Hepatocyte (in vitro differentiated cells): ENCODE results near the gene DOCK1. TPM values are rescaled to one million over a fixed set of nuclear protein-coding genes. Genes with fewer than 3 reads are reported as not detected.

Experiments
- DNase-seq: peaks from one replicate; pipeline ENCODE4 v3.0.0-alpha.2; 2016; ENCODE audit warnings: low spot score
- H2AFZ ChIP-seq: fragments of 200-600 bp; sonication (generic); 2 replicates; pipeline ENCODE4 v1.6.0; 2016; ENCODE audit warnings: antibody characterized with exemption, mild to moderate bottlenecking
- H3K27ac ChIP-seq: fragments of 200-600 bp; sonication (generic); 2 replicates; pipeline ENCODE4 v1.5.1; 2016; ENCODE audit warnings: mild to moderate bottlenecking
- H3K27me3 ChIP-seq: fragments of 200-600 bp; sonication (generic); 2 replicates; pipeline ENCODE4 v1.6.1; 2016
- H3K36me3 ChIP-seq: fragments of 200-600 bp; sonication (generic); replicated peaks from 2 replicates; pipeline ENCODE4 v1.5.1; 2016; ENCODE audit warnings: low read depth; ENCODE audit not compliant: insufficient read depth
- H3K4me1 ChIP-seq: fragments of 200-600 bp; sonication (generic); 2 replicates; pipeline ENCODE4 v1.5.1; 2016; ENCODE audit warnings: mild to moderate bottlenecking, moderate library complexity; ENCODE audit not compliant: insufficient read depth
- H3K4me2 ChIP-seq: fragments of 200-600 bp; sonication (generic); 2 replicates; pipeline ENCODE4 v1.6.0; 2016
- H3K4me3 ChIP-seq: fragments of 200-600 bp; sonication (generic); 2 replicates; pipeline ENCODE4 v1.5.1; 2016; ENCODE audit warnings: mild to moderate bottlenecking
- H3K79me2 ChIP-seq: fragments of 200-600 bp; sonication (generic); 2 replicates; pipeline ENCODE4 v1.6.0; 2017; ENCODE audit warnings: mild to moderate bottlenecking
- H3K9me2 ChIP-seq: fragments of 200-600 bp; sonication (generic); replicated peaks from 2 replicates; pipeline ENCODE4 v1.6.0; 2017; ENCODE audit warnings: mild to moderate bottlenecking; ENCODE audit not compliant: insufficient read depth
- H3K9me3 ChIP-seq: fragments of 200-600 bp; sonication (generic); 2 replicates; pipeline ENCODE4 v1.5.1; 2016; ENCODE audit warnings: low read depth, mild to moderate bottlenecking
- H4K20me1 ChIP-seq: fragments of 200-600 bp; sonication (generic); 2 replicates; pipeline ENCODE4 v1.6.0; 2016; ENCODE audit warnings: mild to moderate bottlenecking; ENCODE audit not compliant: insufficient read depth, poor library complexity, severe bottlenecking
- CTCF ChIP-seq: fragments of 200-600 bp; sonication (generic); IDR thresholded peaks from 2 replicates; pipeline ENCODE4 v1.5.1; 2016; ENCODE audit warnings: antibody characterized with exemption, mild to moderate bottlenecking; ENCODE audit not compliant: poor library complexity
- EZH2 ChIP-seq: fragments of 200-600 bp; sonication (generic); IDR thresholded peaks from 2 replicates; pipeline ENCODE4 v1.6.1; 2016; ENCODE audit warnings: antibody characterized with exemption, mild to moderate bottlenecking, borderline replicate concordance
- EZH2phosphoT487 ChIP-seq: fragments of 200-600 bp; sonication (generic); IDR thresholded peaks from one replicate; pipeline ENCODE4 v1.6.1; 2018; ENCODE audit warnings: antibody characterized with exemption, mild to moderate bottlenecking, low read depth, moderate library complexity; ENCODE audit not compliant: unreplicated experiment, severe bottlenecking
- WGBS: methylation state at CpG from one replicate; pipeline ENCODE4 v1.1.6; 2016; ENCODE audit warnings: low lambda C conversion rate; ENCODE audit errors: missing lambda C conversion rate; 5-methylcytosine and 5-hydroxymethylcytosine counted together
- polyA plus RNA-seq: library from polyadenylated mRNA; unstranded; fragments of >200 nt; fragmentation: Nextera tagmentation; extraction: Ambion mirVana; gene quantifications from 2 replicates; pipeline ENCODE4 v1.2.1, GENCODE V29; 2016
- total RNA-seq: library from RNA; depleted of rRNA; stranded (reverse); fragments of >200 nt; gene quantifications from 2 replicates; pipeline ENCODE4 v1.2.3, GENCODE V29; 2014

The DOCK1 gene
- total and polyA plus RNA-seq, 2 experiments from 2014 or later, result 16.0 to 55.5 TPM

- H4K20me1 ChIP-seq, result no peaks in the 10 kb centered on the region
- no peaks in the 10 kb centered on the region for H3K9me3 ChIP-seq
- TF ChIP-seq CTCF, result no peak
- no peaks in the 10 kb centered on the region for H3K79me2 ChIP-seq
- no peaks in the 10 kb centered on the region for H3K36me3 ChIP-seq
- H3K27ac ChIP-seq, result no peak overlapping the region
- no peak for DNase-seq
- no peaks in the 10 kb centered on the region for H3K27me3 ChIP-seq
- H3K4me2 ChIP-seq, result no peak overlapping the region
- no peak overlapping the region for H2AFZ ChIP-seq
- H3K4me3 ChIP-seq, result no peak overlapping the region
- H3K9me2 ChIP-seq, result no peaks in the 10 kb centered on the region
- WGBS, result 97% methylated on average over 10 of the region's 10 CpGs
- peaks cover 9% of the 10 kb centered on the region for H3K4me1 ChIP-seq
Observed at GRCh38 chr10:127275793-127276450, 370.7 kb downstream of the DOCK1 start.

- Histone ChIP-seq H2AFZ (no peak overlapping the region), H3K4me1 (peaks cover 9% of the 10 kb centered on the region)
- 89% methylated on average over 4 of the region's 4 CpGs for WGBS
Observed at GRCh38 chr10:127276794-127277462, 371.7 kb downstream of the DOCK1 start.

GRCh38 chr10:127278001-127278400 lies 372.8 kb downstream of the DOCK1 start:
- no peaks in the 10 kb centered on the region for H3K79me2 ChIP-seq
- no peak for DNase-seq
- 68% methylated on average over 5 of the region's 5 CpGs for WGBS
- no peak overlapping the region for H2AFZ ChIP-seq
- H3K27me3 ChIP-seq, result no peaks in the 10 kb centered on the region
- no peaks in the 10 kb centered on the region for H3K36me3 ChIP-seq
- H3K27ac ChIP-seq, result peak overlapping the region; percentile 78
- no peak overlapping the region for H3K4me3 ChIP-seq
- H3K9me2 ChIP-seq, result no peaks in the 10 kb centered on the region
- no peak overlapping the region for H3K4me2 ChIP-seq
- H3K9me3 ChIP-seq, result no peaks in the 10 kb centered on the region
- no peak for TF ChIP-seq EZH2phosphoT487
- no peak for TF ChIP-seq EZH2
- TF ChIP-seq CTCF, result no peak
- peaks cover 9% of the 10 kb centered on the region for H3K4me1 ChIP-seq
- H4K20me1 ChIP-seq, result no peaks in the 10 kb centered on the region

More at GRCh38 chr10:127276794-127277462, 371.7 kb downstream of the DOCK1 start:
- H3K4me3 ChIP-seq, result no peak overlapping the region
- H3K36me3 ChIP-seq, result no peaks in the 10 kb centered on the region
- no peaks in the 10 kb centered on the region for H4K20me1 ChIP-seq
- H3K27ac ChIP-seq, result no peak overlapping the region
- TF ChIP-seq CTCF, result no peak
- no peak for TF ChIP-seq EZH2phosphoT487
- TF ChIP-seq EZH2, result no peak
- H3K27me3 ChIP-seq, result no peaks in the 10 kb centered on the region
- DNase-seq, result no peak
- no peaks in the 10 kb centered on the region for H3K9me3 ChIP-seq
- H3K4me2 ChIP-seq, result no peak overlapping the region
- no peaks in the 10 kb centered on the region for H3K79me2 ChIP-seq
- H3K9me2 ChIP-seq, result no peaks in the 10 kb centered on the region
